PC-9 (cell line): ENCODE data around the gene TNP1. TPM values are rescaled to one million over a fixed set of nuclear protein-coding genes. Genes with fewer than 3 reads are reported as not detected.

Source experiments
- BruUV-seq: library from RNA; stranded (reverse); fragments of 400-500 nt; replicated peaks from 2 replicates; lab custom pipeline; 2021; lab: Mats Ljungman, UMichigan
- CTCF ChIA-PET: fragments of 300-600 bp; sonication (Branson Sonifier 250); formaldehyde crosslinking; loops from one replicate; lab custom pipeline; 2022; ENCODE audit warnings: antibody characterized with exemption; lab: Charles Lee
- POLR2A ChIA-PET: fragments of 300-600 bp; sonication (Branson Sonifier 250); formaldehyde crosslinking; loops from one replicate; lab custom pipeline; 2022; ENCODE audit warnings: antibody characterized with exemption; ENCODE audit not compliant: unreplicated experiment; lab: Charles Lee
- DNase-seq, 2 experiments: peaks; one replicate each; pipeline versions ENCODE4 v3.0.0 to v3.0.0-alpha.2; 2015 to 2022; ENCODE audit warnings: mixed read lengths in 1 of 2
- H2AFZ ChIP-seq: fragments of 200-600 bp; sonication (generic); 2 replicates; pipeline ENCODE4 v1.8.1; 2017; ENCODE audit warnings: antibody characterized with exemption
- H3F3A ChIP-seq: fragments of 200-600 bp; sonication (generic); 2 replicates; pipeline ENCODE4 v1.8.1; 2017; ENCODE audit warnings: antibody characterized with exemption, mild to moderate bottlenecking, low read depth; ENCODE audit not compliant: insufficient read depth
- H3K27ac ChIP-seq: fragments of 200-600 bp; sonication (generic); 2 replicates; pipeline ENCODE4 v1.6.1; 2016; ENCODE audit warnings: mixed run types
- H3K27me3 ChIP-seq: fragments of 200-600 bp; sonication (generic); 2 replicates; pipeline ENCODE4 v1.6.1; 2016; ENCODE audit warnings: low read depth, mixed run types; ENCODE audit not compliant: insufficient read depth
- H3K36me3 ChIP-seq: fragments of 200-600 bp; sonication (generic); 2 replicates; pipeline ENCODE4 v1.6.1; 2016; ENCODE audit warnings: low read depth, mixed run types
- H3K4me1 ChIP-seq: fragments of 200-600 bp; sonication (generic); replicated peaks from 2 replicates; pipeline ENCODE4 v1.6.1; 2016; ENCODE audit warnings: mixed run types; ENCODE audit not compliant: insufficient read depth
- H3K4me2 ChIP-seq: fragments of 200-600 bp; sonication (generic); 2 replicates; pipeline ENCODE4 v1.6.1; 2017; ENCODE audit warnings: mixed run types
- H3K4me3 ChIP-seq: fragments of 200-600 bp; sonication (generic); 2 replicates; pipeline ENCODE4 v1.6.1; 2016; ENCODE audit warnings: mixed run types
- H3K79me2 ChIP-seq: fragments of 200-600 bp; sonication (generic); 2 replicates; pipeline ENCODE4 v1.6.1; 2017; ENCODE audit warnings: low read depth, mixed run types
- H3K9me2 ChIP-seq: fragments of 200-600 bp; sonication (generic); 2 replicates; pipeline ENCODE4 v1.8.1; 2017; ENCODE audit warnings: mild to moderate bottlenecking; ENCODE audit not compliant: insufficient read depth
- H3K9me3 ChIP-seq: fragments of 200-600 bp; sonication (generic); 2 replicates; pipeline ENCODE4 v1.8.1; 2016; ENCODE audit warnings: low read depth; ENCODE audit not compliant: insufficient read depth
- H4K20me1 ChIP-seq: fragments of 200-600 bp; sonication (generic); 2 replicates; pipeline ENCODE4 v1.8.1; 2017; ENCODE audit not compliant: insufficient read depth
- EZH2 ChIP-seq: fragments of 200-600 bp; sonication (generic); IDR thresholded peaks from 2 replicates; pipeline ENCODE4 v1.8.0; 2017; ENCODE audit warnings: antibody characterized with exemption, low read depth
- intact Hi-C: fragments of 100-400 bp; cut with micrococcal nuclease; formaldehyde crosslinking; loops from one replicate; pipeline ENCODE4 v1.10.0; 2022; ENCODE audit not compliant: unreplicated experiment
- total RNA-seq: library from RNA; stranded (reverse); gene quantifications from 2 replicates; pipeline ENCODE4 v1.2.3, GENCODE V29; 2021
- TF ChIP-seq, protein P1 (sequence below): fragments of 200-600 bp; sonication (generic); conservative IDR thresholded peaks from 2 replicates; pipeline ENCODE4 v1.6.1; 2017; ENCODE audit warnings: mixed run types, antibody characterized with exemption, mild to moderate bottlenecking, moderate library complexity

Gene TNP1
- total RNA-seq, 1 experiment from 2014 or later = not detected

DNA sequence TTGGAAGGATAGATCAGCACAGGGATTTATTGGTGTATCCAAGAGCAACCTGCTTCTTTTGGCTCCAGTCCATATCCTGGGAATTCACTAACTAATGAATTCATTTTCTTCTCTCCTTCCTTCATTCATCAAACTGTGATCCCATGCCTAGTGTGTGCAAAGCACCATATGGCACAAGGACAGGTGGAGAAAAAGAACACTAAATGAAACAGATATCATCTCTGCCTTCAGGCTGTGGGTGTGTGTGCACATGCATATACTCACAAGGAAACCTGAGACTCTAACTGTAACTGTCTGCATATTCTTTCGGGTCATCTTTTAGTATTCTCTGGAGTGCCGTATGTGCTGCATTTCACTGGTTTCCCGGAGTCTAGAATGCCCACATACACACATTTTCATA is 20.2 kb downstream of the TNP1 start:
- no peak overlapping the region for H3K4me2 ChIP-seq
- TF ChIP-seq, protein P1, sequence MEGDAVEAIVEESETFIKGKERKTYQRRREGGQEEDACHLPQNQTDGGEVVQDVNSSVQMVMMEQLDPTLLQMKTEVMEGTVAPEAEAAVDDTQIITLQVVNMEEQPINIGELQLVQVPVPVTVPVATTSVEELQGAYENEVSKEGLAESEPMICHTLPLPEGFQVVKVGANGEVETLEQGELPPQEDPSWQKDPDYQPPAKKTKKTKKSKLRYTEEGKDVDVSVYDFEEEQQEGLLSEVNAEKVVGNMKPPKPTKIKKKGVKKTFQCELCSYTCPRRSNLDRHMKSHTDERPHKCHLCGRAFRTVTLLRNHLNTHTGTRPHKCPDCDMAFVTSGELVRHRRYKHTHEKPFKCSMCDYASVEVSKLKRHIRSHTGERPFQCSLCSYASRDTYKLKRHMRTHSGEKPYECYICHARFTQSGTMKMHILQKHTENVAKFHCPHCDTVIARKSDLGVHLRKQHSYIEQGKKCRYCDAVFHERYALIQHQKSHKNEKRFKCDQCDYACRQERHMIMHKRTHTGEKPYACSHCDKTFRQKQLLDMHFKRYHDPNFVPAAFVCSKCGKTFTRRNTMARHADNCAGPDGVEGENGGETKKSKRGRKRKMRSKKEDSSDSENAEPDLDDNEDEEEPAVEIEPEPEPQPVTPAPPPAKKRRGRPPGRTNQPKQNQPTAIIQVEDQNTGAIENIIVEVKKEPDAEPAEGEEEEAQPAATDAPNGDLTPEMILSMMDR = no peak
- TF ChIP-seq EZH2 = no peak
- no peaks in the 10 kb centered on the region for H3K9me3 ChIP-seq
- H4K20me1 ChIP-seq = no peaks in the 10 kb centered on the region
- no peak overlapping the region for H3K4me3 ChIP-seq
- CTCF ChIA-PET = no interaction called here
- intact Hi-C loops = no loop called here
- POLR2A ChIA-PET = no interaction called here
- no TSS peak for BruUV-seq
- no peaks in the 10 kb centered on the region for H3K4me1 ChIP-seq
- DNase-seq = no peak
- H3K36me3 ChIP-seq = no peaks in the 10 kb centered on the region
- no peak overlapping the region for H2AFZ ChIP-seq
- no peak overlapping the region for H3K27ac ChIP-seq
- no peaks in the 10 kb centered on the region for H3K79me2 ChIP-seq
- no peaks in the 10 kb centered on the region for H3K27me3 ChIP-seq
- no peaks in the 10 kb centered on the region for H3K9me2 ChIP-seq
- no peaks in the 10 kb centered on the region for H3F3A ChIP-seq

DNA sequence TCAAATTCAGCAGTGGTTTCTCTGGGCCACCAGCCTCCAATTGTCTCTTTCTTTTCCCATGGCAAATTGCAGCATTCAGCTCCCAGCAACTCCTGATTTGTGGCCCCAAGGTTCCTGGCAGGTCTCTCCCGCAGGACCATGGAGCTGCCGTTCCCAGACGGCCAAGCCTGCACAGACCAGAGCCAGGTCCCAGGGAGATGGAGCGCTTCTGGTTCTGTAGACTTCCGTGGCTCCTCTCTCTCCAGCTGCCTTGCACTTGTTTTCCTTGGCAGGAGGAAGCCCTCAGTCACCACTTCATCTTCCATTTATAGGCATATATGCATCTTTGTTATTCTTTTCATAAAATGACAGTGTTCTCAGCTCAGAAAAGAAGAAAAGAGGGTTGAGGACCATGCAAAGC is 21.7 kb downstream of the TNP1 start:
- no TSS peak for BruUV-seq
- CTCF ChIA-PET = no interaction called here

GRCh38 chr2:216837740-216838139 is 22.1 kb downstream of the TNP1 start:
- Histone ChIP-seq H3K4me1 (no peaks in the 10 kb centered on the region), H4K20me1 (no peaks in the 10 kb centered on the region), H3K9me3 (no peaks in the 10 kb centered on the region), H3K27ac (no peak overlapping the region), H3K9me2 (no peaks in the 10 kb centered on the region), H2AFZ (no peak overlapping the region), H3F3A (no peaks in the 10 kb centered on the region), H3K4me3 (no peak overlapping the region), H3K4me2 (no peak overlapping the region), H3K79me2 (no peaks in the 10 kb centered on the region), H3K27me3 (no peaks in the 10 kb centered on the region), H3K36me3 (no peaks in the 10 kb centered on the region)
- ChIA-PET CTCF (no interaction called here), POLR2A (no interaction called here)
- DNase-seq = no peak
- TF ChIP-seq, protein P1 = no peak
- TF ChIP-seq EZH2 = no peak
- BruUV-seq = no TSS peak
- intact Hi-C loops = no loop called here

More for the DNA sequence above, 21.7 kb downstream of the TNP1 start:
- Histone ChIP-seq H3K36me3 (no peaks in the 10 kb centered on the region), H4K20me1 (no peaks in the 10 kb centered on the region), H2AFZ (no peak overlapping the region), H3K27ac (no peak overlapping the region), H3K27me3 (no peaks in the 10 kb centered on the region), H3K4me2 (no peak overlapping the region), H3K9me3 (no peaks in the 10 kb centered on the region), H3K4me1 (no peaks in the 10 kb centered on the region), H3K4me3 (no peak overlapping the region), H3K9me2 (no peaks in the 10 kb centered on the region), H3F3A (no peaks in the 10 kb centered on the region), H3K79me2 (no peaks in the 10 kb centered on the region)
- POLR2A ChIA-PET = no interaction called here
- intact Hi-C loops = no loop called here
- no peak for TF ChIP-seq EZH2
- TF ChIP-seq, protein P1 = no peak
- DNase-seq = no peak
